Activated CD8-positive, alpha-beta memory T cell treated with anti-CD3 and anti-CD28 coated beads, Interleukin-2, amount 50 U/mL, for 1 hour (primary cell): ENCODE measurements around the gene ZFP69B.
A peak's percentile ranks its signal among the peaks of the same experiment; 100 is the strongest.
"Not testable (repeated sequence)": the region's sequence is repeated elsewhere in the genome, so short reads cannot be mapped to it uniquely, and the experiment has no call there.

Experiments
- DNase-seq: peaks from one replicate; pipeline ENCODE4 v3.0.0-alpha.2; 2020; ENCODE audit errors: extremely low read depth

The ZFP69B gene

GRCh38 chr1:40435876-40436275, 14.4 kb upstream of the ZFP69B start:
- no peak for DNase-seq

DNA sequence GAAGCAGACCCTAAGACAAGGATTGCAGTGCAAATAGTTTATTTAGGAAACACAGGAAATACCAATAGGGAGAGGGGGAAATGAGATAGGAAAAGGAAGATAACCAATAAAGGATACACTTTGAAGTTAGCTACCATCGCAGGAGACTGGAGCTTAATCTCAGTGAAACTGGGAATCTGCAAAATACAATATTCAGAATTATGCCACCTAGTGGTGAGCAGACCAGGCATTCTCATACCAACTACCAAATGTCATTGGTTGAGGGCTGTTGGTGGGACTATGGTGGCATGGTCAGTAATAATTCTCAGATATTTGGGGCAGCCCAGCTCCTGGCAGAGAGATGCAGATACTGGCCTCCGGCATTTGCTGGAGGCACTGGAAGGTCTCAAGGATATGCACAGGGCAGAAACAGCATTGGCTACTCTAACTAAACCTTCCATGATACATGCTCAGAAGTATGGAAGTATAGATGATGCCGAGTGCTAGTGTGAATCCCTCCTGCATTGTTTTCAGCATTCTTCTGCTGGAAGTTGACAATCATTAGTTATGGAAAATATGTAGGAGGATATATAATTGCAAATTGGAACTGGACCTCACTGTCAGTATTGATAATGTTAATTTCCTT, 11.8 kb upstream of the ZFP69B start:
- DNase-seq = no peak

GRCh38 chr1:40439247-40439646, 11.0 kb upstream of the ZFP69B start:
- no peak for DNase-seq

- peak; percentile 63 for DNase-seq
Observed at GRCh38 chr1:40450495-40451237, 390 bp downstream of the ZFP69B start.

- DNase-seq = no peak
Observed at GRCh38 chr1:40451238-40451585, 936 bp downstream of the ZFP69B start.

DNA sequence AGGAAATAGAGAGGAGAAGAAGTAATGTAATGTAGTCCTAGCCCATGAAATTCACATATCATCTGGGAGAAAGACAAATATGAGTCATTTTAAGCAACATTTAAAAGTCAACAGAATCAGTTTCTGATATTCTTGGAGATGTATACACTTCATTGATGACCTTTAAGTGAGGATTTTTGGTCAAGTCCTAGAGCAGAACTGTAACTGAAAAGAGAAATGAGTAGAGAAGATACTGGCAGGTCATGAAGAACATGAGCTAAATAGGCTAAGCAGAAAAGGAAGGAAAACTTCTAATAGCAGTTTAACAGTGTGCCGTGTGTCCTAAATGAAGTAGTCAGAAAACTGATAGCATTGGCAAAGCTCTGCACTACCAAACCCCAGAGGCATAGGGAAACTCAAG, 4.6 kb downstream of the ZFP69B start:
- no peak for DNase-seq

DNA sequence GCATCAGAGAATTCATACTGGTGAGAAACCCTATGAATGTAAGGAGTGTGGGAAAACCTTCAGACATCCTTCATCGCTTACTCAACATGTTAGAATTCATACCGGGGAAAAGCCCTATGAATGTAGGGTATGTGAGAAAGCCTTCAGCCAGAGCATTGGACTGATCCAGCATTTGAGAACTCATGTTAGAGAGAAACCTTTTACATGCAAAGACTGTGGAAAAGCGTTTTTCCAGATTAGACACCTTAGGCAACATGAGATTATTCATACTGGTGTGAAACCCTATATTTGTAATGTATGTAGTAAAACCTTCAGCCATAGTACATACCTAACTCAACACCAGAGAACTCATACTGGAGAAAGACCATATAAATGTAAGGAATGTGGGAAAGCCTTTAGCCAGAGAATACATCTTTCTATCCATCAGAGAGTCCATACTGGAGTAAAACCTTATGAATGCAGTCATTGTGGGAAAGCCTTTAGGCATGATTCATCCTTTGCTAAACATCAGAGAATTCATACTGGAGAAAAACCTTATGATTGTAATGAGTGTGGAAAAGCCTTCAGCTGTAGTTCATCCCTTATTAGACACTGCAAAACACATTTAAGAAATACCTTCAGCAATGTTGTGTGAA, 12.8 kb downstream of the ZFP69B start:
- DNase-seq = no peak

- DNase-seq = no peak
Observed at GRCh38 chr1:40469327-40469726, 19.1 kb downstream of the ZFP69B start.

GRCh38 chr1:40475268-40475667, 25.0 kb downstream of the ZFP69B start:
- no peak for DNase-seq

GRCh38 chr1:40476924-40477677, 26.8 kb downstream of the ZFP69B start, which contains the start of gene ZFP69:
ZFP69 (plus strand) TSS chr1:40477290; CDS start chr1:40479362, 2,072 bp downstream.
- DNase-seq = peak; percentile 30

DNA sequence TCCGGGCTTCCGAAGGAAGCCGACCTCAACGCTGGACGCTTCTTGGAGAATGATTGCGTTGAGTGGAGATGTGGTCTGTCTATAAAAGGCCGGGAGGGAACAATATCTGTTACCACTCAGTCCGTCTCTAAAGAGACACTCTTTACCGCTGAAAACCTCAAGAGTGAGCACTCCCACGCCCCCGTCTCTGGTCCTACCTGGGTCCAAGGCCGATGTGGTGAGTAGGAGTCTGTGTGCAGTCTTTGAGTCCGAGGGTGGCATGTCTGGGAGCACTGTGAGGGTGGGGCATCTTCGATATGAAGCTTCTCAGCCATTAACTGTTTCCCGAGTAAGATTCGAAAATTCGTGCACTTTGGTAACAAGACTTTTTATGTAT, 27.4 kb downstream of the ZFP69B start:
- no peak for DNase-seq

GRCh38 chr1:40478276-40478675, 28.0 kb downstream of the ZFP69B start:
- DNase-seq = no peak

DNA sequence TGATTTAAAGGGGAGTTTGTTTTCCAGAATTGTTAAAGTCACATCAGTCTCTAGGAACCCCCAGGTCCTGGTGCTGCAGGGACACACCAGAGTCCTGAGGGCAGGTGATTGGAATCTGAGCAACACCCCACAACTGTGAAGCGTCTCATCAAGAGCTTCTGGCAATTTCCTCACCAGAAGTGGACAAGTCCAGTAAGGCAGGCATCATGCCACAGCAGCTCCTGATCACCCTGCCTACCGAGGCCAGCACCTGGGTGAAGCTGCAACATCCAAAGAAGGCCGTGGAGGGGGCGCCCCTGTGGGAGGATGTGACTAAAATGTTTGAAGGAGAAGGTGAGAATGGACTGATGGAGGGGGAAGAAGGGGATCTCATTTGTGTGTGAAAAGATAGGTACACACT, 28.9 kb downstream of the ZFP69B start:
- no peak for DNase-seq

DNA sequence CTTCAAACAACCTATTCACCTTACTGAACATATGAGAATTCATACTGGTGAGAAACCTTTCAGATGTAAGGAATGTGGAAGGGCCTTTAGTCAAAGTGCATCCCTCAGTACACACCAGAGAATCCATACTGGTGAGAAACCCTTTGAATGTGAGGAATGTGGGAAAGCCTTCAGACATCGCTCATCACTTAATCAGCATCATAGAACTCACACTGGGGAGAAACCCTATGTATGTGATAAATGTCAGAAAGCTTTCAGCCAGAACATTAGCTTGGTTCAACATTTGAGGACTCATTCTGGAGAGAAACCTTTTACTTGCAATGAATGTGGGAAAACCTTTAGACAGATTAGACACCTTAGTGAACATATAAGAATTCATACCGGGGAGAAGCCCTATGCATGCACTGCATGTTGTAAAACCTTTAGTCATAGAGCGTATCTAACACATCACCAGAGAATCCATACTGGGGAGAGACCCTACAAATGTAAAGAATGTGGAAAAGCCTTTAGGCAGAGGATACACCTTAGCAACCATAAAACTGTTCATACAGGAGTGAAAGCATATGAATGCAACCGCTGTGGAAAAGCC, 45.1 kb downstream of the ZFP69B start:
- no peak for DNase-seq

DNA sequence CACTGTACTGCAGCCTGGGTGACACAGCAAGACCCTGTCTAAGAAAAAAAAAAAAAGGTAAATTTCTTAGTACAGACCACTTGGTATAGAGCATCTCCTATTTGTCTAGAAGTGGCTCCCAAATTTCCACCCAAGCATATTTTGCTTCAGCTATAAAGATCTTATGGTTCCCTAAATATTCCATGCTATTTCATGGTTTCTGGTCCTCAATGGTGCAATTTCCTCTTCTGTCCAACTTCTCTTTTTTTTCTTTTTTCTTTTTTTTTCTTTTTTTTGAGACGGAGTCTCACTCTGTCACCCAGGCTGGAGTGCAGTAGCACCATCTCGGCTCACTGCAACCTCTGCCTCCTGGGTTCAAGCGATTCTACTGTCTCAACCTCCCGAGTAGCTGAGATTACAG, 52.4 kb downstream of the ZFP69B start:
- DNase-seq = not testable (repeated sequence)

DNA sequence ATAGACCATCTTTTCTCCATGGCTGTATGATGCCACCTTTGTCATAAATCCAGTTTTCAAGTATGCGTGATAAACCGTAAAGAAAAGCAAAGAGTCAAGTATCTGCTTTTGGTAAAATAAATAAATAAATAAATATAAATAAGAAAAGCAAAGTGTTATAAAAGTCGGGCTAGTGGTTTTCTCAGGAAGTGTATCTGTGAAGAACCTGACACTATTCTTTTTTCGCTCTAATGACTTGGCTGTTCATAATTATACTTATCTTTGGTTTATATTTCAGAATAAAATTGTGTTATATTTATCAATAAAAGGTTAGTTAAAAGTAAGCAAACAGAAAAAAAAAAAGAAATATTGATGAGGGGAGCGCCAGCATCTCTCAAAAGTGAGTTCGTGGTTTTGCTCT, 57.7 kb downstream of the ZFP69B start:
- no peak for DNase-seq

DNA sequence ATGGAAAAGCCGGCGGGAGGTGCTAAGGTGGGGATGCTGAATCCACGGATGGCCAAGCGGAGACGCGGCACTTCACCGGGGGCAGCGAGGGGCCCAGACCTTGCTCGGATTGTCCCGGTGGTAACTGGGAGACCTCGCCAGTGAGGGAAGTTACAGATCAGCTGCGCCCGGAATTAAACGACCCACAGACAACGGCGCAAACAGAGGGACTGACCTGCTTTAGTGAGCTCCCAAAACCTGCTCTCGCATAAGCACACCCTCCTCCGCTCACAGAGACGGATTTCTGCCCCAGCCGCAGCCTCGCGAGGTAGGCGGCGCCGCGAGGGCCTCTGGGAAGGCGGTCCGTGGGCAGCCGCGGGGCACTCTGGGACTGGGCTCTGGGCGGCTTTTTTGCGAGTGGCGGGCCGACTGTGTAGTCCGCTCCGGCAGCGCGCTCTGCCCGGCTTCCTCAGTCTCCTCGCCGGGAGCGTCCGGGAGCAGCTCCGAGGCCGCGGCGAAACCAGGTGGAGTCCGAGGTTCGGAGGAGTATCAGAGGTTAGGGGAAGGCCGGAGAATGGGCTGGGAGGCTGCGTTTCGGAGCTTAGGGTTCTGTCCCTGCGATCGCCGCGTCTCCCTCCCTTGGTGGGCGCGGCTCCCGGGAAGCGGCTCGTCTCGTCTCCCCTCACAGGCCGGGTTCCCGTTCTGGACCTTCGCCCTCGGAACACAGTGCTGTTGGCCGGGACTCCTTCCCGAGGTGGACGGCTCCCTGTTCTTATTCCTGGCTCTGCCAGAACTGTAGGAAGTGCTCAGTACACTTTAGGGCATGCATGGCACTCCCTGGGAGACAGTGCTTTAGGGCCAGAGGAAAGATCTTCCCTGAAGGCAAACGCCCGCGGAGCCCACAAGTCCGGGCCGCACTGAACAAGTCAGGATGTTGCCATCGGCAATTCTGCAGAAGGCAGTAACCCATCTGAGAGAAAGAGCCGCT, 58.4 kb downstream of the ZFP69B start, which contains the start of gene EXO5:
EXO5 (plus strand) TSS at position 393 of the 967 bp plus-strand sequence. CDS start 5,778 bp downstream, outside the sequence.
- DNase-seq = peak; percentile 26
